ENCODE data around the gene HRH3.

DNA sequence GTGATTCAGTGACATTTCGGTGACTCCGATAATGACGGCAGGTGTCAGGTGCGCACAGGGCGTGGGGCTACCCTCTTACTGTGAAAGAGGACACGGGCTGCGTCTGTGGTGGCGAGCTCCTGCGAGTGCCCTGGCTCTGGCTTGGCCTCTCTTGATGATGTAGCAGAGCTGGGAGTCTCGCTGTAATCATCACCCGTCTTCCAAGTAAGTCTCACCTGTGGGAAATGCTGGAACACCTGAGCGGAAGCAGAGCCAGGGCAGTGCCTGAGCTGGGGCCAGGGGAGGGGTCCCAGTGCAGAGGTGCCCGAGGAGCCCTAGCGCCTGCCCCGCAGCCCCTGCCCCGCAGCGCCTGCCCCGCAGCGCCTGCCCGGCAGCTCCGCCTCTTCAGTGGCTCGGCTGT lies 23.0 kb upstream of the HRH3 start:
- TF ChIP-seq, protein P1, sequence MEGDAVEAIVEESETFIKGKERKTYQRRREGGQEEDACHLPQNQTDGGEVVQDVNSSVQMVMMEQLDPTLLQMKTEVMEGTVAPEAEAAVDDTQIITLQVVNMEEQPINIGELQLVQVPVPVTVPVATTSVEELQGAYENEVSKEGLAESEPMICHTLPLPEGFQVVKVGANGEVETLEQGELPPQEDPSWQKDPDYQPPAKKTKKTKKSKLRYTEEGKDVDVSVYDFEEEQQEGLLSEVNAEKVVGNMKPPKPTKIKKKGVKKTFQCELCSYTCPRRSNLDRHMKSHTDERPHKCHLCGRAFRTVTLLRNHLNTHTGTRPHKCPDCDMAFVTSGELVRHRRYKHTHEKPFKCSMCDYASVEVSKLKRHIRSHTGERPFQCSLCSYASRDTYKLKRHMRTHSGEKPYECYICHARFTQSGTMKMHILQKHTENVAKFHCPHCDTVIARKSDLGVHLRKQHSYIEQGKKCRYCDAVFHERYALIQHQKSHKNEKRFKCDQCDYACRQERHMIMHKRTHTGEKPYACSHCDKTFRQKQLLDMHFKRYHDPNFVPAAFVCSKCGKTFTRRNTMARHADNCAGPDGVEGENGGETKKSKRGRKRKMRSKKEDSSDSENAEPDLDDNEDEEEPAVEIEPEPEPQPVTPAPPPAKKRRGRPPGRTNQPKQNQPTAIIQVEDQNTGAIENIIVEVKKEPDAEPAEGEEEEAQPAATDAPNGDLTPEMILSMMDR (IDR thresholded peaks at IDR 0.05 in 4 of 5, conservative IDR thresholded peaks at IDR 0.05 in 1 of 5): no peak
- TF ChIP-seq POLR2A (IDR thresholded peaks at IDR 0.05): no peak

Measured in gastrocnemius medialis (tissue), 4 donors.